ENCODE data around the gene CCL14. TPM values are rescaled to one million over a fixed set of nuclear protein-coding genes. Genes with fewer than 3 reads are reported as not detected.

The CCL14 gene
- not detected in 3 replicates for total RNA-seq (2021)
- not detected for Bru-seq, nascent RNA
- long read RNA-seq, experiment 1 = 0 reads
- long read RNA-seq, experiment 2 = 0 reads
- long read RNA-seq, experiment 3 = 0 reads

- TF ChIP-seq ATF6 (CRISPR knock-in tag; IDR thresholded peaks at IDR 0.05) (no peak), MXD4 (CRISPR knock-in tag; IDR thresholded peaks at IDR 0.05; ENCODE audit: borderline replicate concordance) (no peak), ZNF138 (CRISPR knock-in tag; conservative IDR thresholded peaks at IDR 0.05) (no peak)
- no peak for DNase-seq (ENCODE audit: low spot score)
- ChIA-PET CTCF (interaction anchor here (1.3 to 1.8 kb wide), 2 partner anchors 86 to 162 kb away, joined by 4 to 7 read pairs; no protein-coding TSS in a partner anchor), POLR2A (no interaction called here)
- no peak within 1 kb of the TSS for H3K4me3 Mint-ChIP-seq
- H3K9me3 Mint-ChIP-seq = no peaks in the 10 kb centered on the region
- no peak for ATAC-seq
- H3K36me3 Mint-ChIP-seq = no peaks in the 10 kb centered on the region
- H3K27ac Mint-ChIP-seq = no peak within 1 kb of the TSS
- no peaks in the 10 kb centered on the region for H3K27me3 Mint-ChIP-seq (ENCODE audit: low read depth)
- H3K4me1 Mint-ChIP-seq = no peaks in the 10 kb centered on the region
Measured at GRCh38 chr17:35986643-35987042, at the start of gene CCL14. Gene CCL14, minus strand, starts transcription at chr17:35986729. Its CDS starts 80 bp downstream, at chr17:35986649.

- Mint-ChIP-seq H3K36me3 (no peaks in the 10 kb centered on the region), H3K9me3 (no peaks in the 10 kb centered on the region), H3K27me3 (ENCODE audit: low read depth) (peaks cover 6% of the 10 kb centered on the region; the same call in 1 of the 2 replicates), H3K4me1 (no peaks in the 10 kb centered on the region), H3K4me3 (no peak overlapping the region), H3K27ac (no peak overlapping the region)
- DNase-seq (ENCODE audit: low spot score) (no peak), ATAC-seq (no peak)
- CTCF ChIA-PET = no interaction called here
- POLR2A ChIA-PET = no interaction called here
- TF ChIP-seq NR1H2 (CRISPR knock-in tag; IDR thresholded peaks at IDR 0.05) (no peak), CREB1 (CRISPR knock-in tag; IDR thresholded peaks at IDR 0.05) (no peak), CBFB (CRISPR knock-in tag; IDR thresholded peaks at IDR 0.05; ENCODE audit: low read depth) (no peak), FOXP4 (CRISPR knock-in tag; IDR thresholded peaks at IDR 0.05) (no peak), ZBTB43 (CRISPR knock-in tag; IDR thresholded peaks at IDR 0.05) (no peak), NFYB (CRISPR knock-in tag; conservative IDR thresholded peaks at IDR 0.05; ENCODE audit: low read depth) (no peak), FOXK1 (CRISPR knock-in tag; IDR thresholded peaks at IDR 0.05) (no peak), AFF4 (CRISPR knock-in tag; IDR thresholded peaks at IDR 0.05; ENCODE audit: borderline replicate concordance) (no peak), ZNF512 (CRISPR knock-in tag; IDR thresholded peaks at IDR 0.05; ENCODE audit: borderline replicate concordance) (no peak), SOX15 (CRISPR knock-in tag; IDR thresholded peaks at IDR 0.05) (no peak), MLX (CRISPR knock-in tag; IDR thresholded peaks at IDR 0.05) (no peak), ERG (CRISPR knock-in tag; IDR thresholded peaks at IDR 0.05) (no peak), RORB (CRISPR knock-in tag; IDR thresholded peaks at IDR 0.05) (no peak)
Measured at GRCh38 chr17:36036235-36036634, 49.7 kb upstream of the CCL14 start.
